Measurements from ENCODE around the gene NEUROD2.

DNA sequence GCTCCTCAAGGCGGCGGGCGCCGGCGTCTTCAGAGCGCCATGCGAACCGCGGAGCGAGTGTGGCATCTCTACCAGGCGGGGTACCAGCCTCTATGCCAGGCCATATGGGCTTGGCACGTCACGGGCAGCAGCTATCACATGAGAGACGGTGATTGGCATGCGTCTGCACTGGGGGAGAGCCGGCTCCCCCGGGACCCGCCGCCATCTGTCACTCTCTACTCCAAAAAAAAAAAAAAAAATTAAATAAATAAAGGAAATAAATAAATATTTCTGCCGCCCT is at the start of gene NEUROD2:
- TF ChIP-seq EZH2 (IDR thresholded peaks at IDR 0.05), result no peak
- TF ChIP-seq, protein P1, sequence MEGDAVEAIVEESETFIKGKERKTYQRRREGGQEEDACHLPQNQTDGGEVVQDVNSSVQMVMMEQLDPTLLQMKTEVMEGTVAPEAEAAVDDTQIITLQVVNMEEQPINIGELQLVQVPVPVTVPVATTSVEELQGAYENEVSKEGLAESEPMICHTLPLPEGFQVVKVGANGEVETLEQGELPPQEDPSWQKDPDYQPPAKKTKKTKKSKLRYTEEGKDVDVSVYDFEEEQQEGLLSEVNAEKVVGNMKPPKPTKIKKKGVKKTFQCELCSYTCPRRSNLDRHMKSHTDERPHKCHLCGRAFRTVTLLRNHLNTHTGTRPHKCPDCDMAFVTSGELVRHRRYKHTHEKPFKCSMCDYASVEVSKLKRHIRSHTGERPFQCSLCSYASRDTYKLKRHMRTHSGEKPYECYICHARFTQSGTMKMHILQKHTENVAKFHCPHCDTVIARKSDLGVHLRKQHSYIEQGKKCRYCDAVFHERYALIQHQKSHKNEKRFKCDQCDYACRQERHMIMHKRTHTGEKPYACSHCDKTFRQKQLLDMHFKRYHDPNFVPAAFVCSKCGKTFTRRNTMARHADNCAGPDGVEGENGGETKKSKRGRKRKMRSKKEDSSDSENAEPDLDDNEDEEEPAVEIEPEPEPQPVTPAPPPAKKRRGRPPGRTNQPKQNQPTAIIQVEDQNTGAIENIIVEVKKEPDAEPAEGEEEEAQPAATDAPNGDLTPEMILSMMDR (IDR thresholded peaks at IDR 0.05), result no peak

All from neural progenitor cell (in vitro differentiated cells).